Neural crest cell (in vitro differentiated cells): ENCODE results near the gene ZFC3H1. TPM values are rescaled to one million over a fixed set of nuclear protein-coding genes. Genes with fewer than 3 reads are reported as not detected.

Experiments
- DNase-seq: peaks from one replicate; pipeline ENCODE4 v3.0.0; 2021; ENCODE audit warnings: low read depth, mixed read lengths, low spot score
- H3K27ac Mint-ChIP-seq: one replicate; pipeline ENCODE4 v1.8.0; 2021; ENCODE audit warnings: mild to moderate bottlenecking, mixed read lengths; ENCODE audit not compliant: unreplicated experiment
- H3K27me3 Mint-ChIP-seq: 2 replicates; pipeline ENCODE4 v1.8.0; 2021; ENCODE audit warnings: low read depth, mild to moderate bottlenecking, mixed read lengths
- H3K36me3 Mint-ChIP-seq: 2 replicates; pipeline ENCODE4 v1.8.0; 2021; ENCODE audit warnings: low read depth, mild to moderate bottlenecking, mixed read lengths
- H3K4me1 Mint-ChIP-seq: 2 replicates; pipeline ENCODE4 v1.8.0; 2021; ENCODE audit warnings: mixed read lengths
- H3K4me3 Mint-ChIP-seq: one replicate; pipeline ENCODE4 v1.8.0; 2021; ENCODE audit warnings: mild to moderate bottlenecking, mixed read lengths
- H3K9me3 Mint-ChIP-seq: 2 replicates; pipeline ENCODE4 v1.8.0; 2021; ENCODE audit warnings: mixed read lengths
- CTCF ChIP-seq: fragments of 200-600 bp; sonication (generic); conservative IDR thresholded peaks from 2 replicates; pipeline ENCODE4 v1.5.0; 2021; ENCODE audit warnings: antibody characterized with exemption, mild to moderate bottlenecking
- total RNA-seq: library from RNA; stranded (reverse); gene quantifications from 2 replicates; pipeline ENCODE4 v1.2.1, GENCODE V29; 2021

ZFC3H1 gene
- total RNA-seq, 1 donor from 2014 or later, result 40.5 TPM

- H3K36me3 Mint-ChIP-seq, result peaks cover 34% of the 10 kb centered on the region
- no peaks in the 10 kb centered on the region for H3K9me3 Mint-ChIP-seq
- peaks cover 4% of the 10 kb centered on the region for H3K4me1 Mint-ChIP-seq
- no peak for TF ChIP-seq CTCF
- no peak for DNase-seq
- H3K4me3 Mint-ChIP-seq, result no peak overlapping the region
- H3K27me3 Mint-ChIP-seq, result no peaks in the 10 kb centered on the region
- H3K27ac Mint-ChIP-seq, result no peak overlapping the region
These were observed 10.5 kb downstream of the ZFC3H1 start for GRCh38 chr12:71653137-71653536.

GRCh38 chr12:71652656-71653055 is 11.0 kb downstream of the ZFC3H1 start:
- H3K27ac Mint-ChIP-seq, result no peak overlapping the region
- no peaks in the 10 kb centered on the region for H3K27me3 Mint-ChIP-seq
- H3K9me3 Mint-ChIP-seq, result no peaks in the 10 kb centered on the region
- DNase-seq, result no peak
- H3K4me1 Mint-ChIP-seq, result peaks cover 4% of the 10 kb centered on the region
- no peak overlapping the region for H3K4me3 Mint-ChIP-seq
- H3K36me3 Mint-ChIP-seq, result peaks cover 34% of the 10 kb centered on the region
- no peak for TF ChIP-seq CTCF

GRCh38 chr12:71649401-71649800 is 14.2 kb downstream of the ZFC3H1 start:
- Mint-ChIP-seq H3K9me3 (no peaks in the 10 kb centered on the region), H3K4me3 (no peak overlapping the region), H3K4me1 (no peaks in the 10 kb centered on the region), H3K27ac (no peak overlapping the region), H3K36me3 (peaks cover 13% of the 10 kb centered on the region), H3K27me3 (no peaks in the 10 kb centered on the region)
- no peak for TF ChIP-seq CTCF
- no peak for DNase-seq

- no peak overlapping the region for H3K4me3 Mint-ChIP-seq
- no peaks in the 10 kb centered on the region for H3K27me3 Mint-ChIP-seq
- peaks cover 9% of the 10 kb centered on the region for H3K36me3 Mint-ChIP-seq
- H3K9me3 Mint-ChIP-seq, result no peaks in the 10 kb centered on the region
- H3K4me1 Mint-ChIP-seq, result no peaks in the 10 kb centered on the region
- H3K27ac Mint-ChIP-seq, result no peak overlapping the region
- TF ChIP-seq CTCF, result no peak
- DNase-seq, result no peak
These were observed 15.1 kb downstream of the ZFC3H1 start for GRCh38 chr12:71648537-71648936.

- Mint-ChIP-seq H3K27ac (no peak overlapping the region), H3K27me3 (no peaks in the 10 kb centered on the region), H3K36me3 (peaks cover 12% of the 10 kb centered on the region), H3K9me3 (no peaks in the 10 kb centered on the region), H3K4me3 (no peak overlapping the region), H3K4me1 (no peaks in the 10 kb centered on the region)
- DNase-seq, result no peak
- TF ChIP-seq CTCF, result no peak
These were observed 17.1 kb downstream of the ZFC3H1 start for GRCh38 chr12:71646512-71646911.

GRCh38 chr12:71645268-71645667 is 18.4 kb downstream of the ZFC3H1 start:
- DNase-seq, result no peak
- no peak overlapping the region for H3K27ac Mint-ChIP-seq
- no peaks in the 10 kb centered on the region for H3K27me3 Mint-ChIP-seq
- no peaks in the 10 kb centered on the region for H3K9me3 Mint-ChIP-seq
- no peak overlapping the region for H3K4me3 Mint-ChIP-seq
- TF ChIP-seq CTCF, result no peak
- peaks cover 14% of the 10 kb centered on the region for H3K36me3 Mint-ChIP-seq
- no peaks in the 10 kb centered on the region for H3K4me1 Mint-ChIP-seq
